NB4 (cell line): ENCODE results near the gene TNFRSF1A.

Source experiments
- DNase-seq: peaks from one replicate; pipeline ENCODE4 v3.0.0; 2010; ENCODE audit warnings: low read depth
- H3K4me3 ChIP-seq: one replicate; pipeline ENCODE4 v1.5.1; 2011; ENCODE audit warnings: mild to moderate bottlenecking, low read depth, low read length, moderate library complexity
- CTCF ChIP-seq: IDR thresholded peaks from one replicate; pipeline ENCODE4 v1.5.1; 2012; ENCODE audit warnings: low read depth, low read length
- MAX ChIP-seq: IDR thresholded peaks from 2 replicates; pipeline ENCODE4 v1.6.1; 2011; ENCODE audit warnings: low read depth, low read length
- MYC ChIP-seq: IDR thresholded peaks from 2 replicates; pipeline ENCODE4 v1.6.1; 2011; ENCODE audit warnings: low read depth, low read length
- POLR2A ChIP-seq: IDR thresholded peaks from 2 replicates; pipeline ENCODE4 v1.6.1; 2011; ENCODE audit warnings: mild to moderate bottlenecking; ENCODE audit not compliant: insufficient read length; ENCODE audit errors: extremely low read depth

The TNFRSF1A gene

GRCh38 chr12:6367065-6367968, 25.4 kb upstream of the TNFRSF1A start:
- peak; percentile 87 for DNase-seq
- TF ChIP-seq MYC: peak; percentile 84
- peak; percentile 62 for TF ChIP-seq CTCF
- TF ChIP-seq POLR2A: no peak
- peak; percentile 97 for TF ChIP-seq MAX
- H3K4me3 ChIP-seq: no peak overlapping the region

GRCh38 chr12:6364044-6364374, 22.1 kb upstream of the TNFRSF1A start:
- TF ChIP-seq MYC (no peak), CTCF (no peak), MAX (no peak), POLR2A (no peak)
- no peak overlapping the region for H3K4me3 ChIP-seq
- DNase-seq: no peak

- H3K4me3 ChIP-seq: no peak overlapping the region
- TF ChIP-seq MAX: no peak
- no peak for TF ChIP-seq MYC
- no peak for TF ChIP-seq POLR2A
- no peak for TF ChIP-seq CTCF
- no peak for DNase-seq
These were observed 21.6 kb upstream of the TNFRSF1A start for GRCh38 chr12:6363330-6364043.

GRCh38 chr12:6363010-6363329, 21.1 kb upstream of the TNFRSF1A start:
- no peak for DNase-seq
- H3K4me3 ChIP-seq: no peak overlapping the region
- TF ChIP-seq POLR2A (no peak), MYC (no peak), CTCF (no peak), MAX (no peak)

GRCh38 chr12:6362403-6362802, 20.5 kb upstream of the TNFRSF1A start:
- TF ChIP-seq MYC: no peak
- TF ChIP-seq CTCF: no peak
- no peak for TF ChIP-seq MAX
- no peak for TF ChIP-seq POLR2A
- DNase-seq: no peak
- no peak overlapping the region for H3K4me3 ChIP-seq
